DMS 273 (cell line): ENCODE measurements around the gene TMEM92.
"Not testable (repeated sequence)": the region's sequence is repeated elsewhere in the genome, so short reads cannot be mapped to it uniquely, and the experiment has no call there.

Experiments
- DNase-seq: peaks from one replicate; lab custom pipeline; 2025; ENCODE audit not compliant: unreplicated experiment; lab: John Stamatoyannopoulos, UW

Gene TMEM92

GRCh38 chr17:50273654-50274040 is 619 bp upstream of the TMEM92 start:
- no peak for DNase-seq

- no peak for DNase-seq
Observed at GRCh38 chr17:50274897-50275221, 593 bp downstream of the TMEM92 start.

GRCh38 chr17:50275279-50275678 is 1.0 kb downstream of the TMEM92 start:
- no peak for DNase-seq

- DNase-seq: no peak
Observed at GRCh38 chr17:50276588-50277356, 2.5 kb downstream of the TMEM92 start.

GRCh38 chr17:50277357-50277754 is 3.1 kb downstream of the TMEM92 start:
- no peak for DNase-seq

GRCh38 chr17:50278526-50279180 is 4.4 kb downstream of the TMEM92 start:
- DNase-seq: no peak

- no peak for DNase-seq
Observed at GRCh38 chr17:50279181-50279526, 4.9 kb downstream of the TMEM92 start.

- DNase-seq: no peak
Observed at GRCh38 chr17:50279639-50280038, 5.4 kb downstream of the TMEM92 start.

GRCh38 chr17:50280068-50280467 is 5.8 kb downstream of the TMEM92 start:
- DNase-seq: no peak

GRCh38 chr17:50280801-50281441 is 6.7 kb downstream of the TMEM92 start:
- no peak for DNase-seq

GRCh38 chr17:50281739-50282401 is 7.6 kb downstream of the TMEM92 start:
- DNase-seq: no peak

GRCh38 chr17:50283246-50283645 is 9.0 kb downstream of the TMEM92 start:
- DNase-seq: no peak

- DNase-seq: no peak
Observed at GRCh38 chr17:50283714-50284113, 9.4 kb downstream of the TMEM92 start.

GRCh38 chr17:50285941-50286340 is 11.7 kb downstream of the TMEM92 start:
- no peak for DNase-seq

- not testable (repeated sequence) for DNase-seq
Observed at GRCh38 chr17:50287302-50287701, 13.0 kb downstream of the TMEM92 start.

GRCh38 chr17:50288306-50288705 is 14.0 kb downstream of the TMEM92 start:
- DNase-seq: peak; percentile 94

- no peak for DNase-seq
Observed at GRCh38 chr17:50289278-50289677, 15.0 kb downstream of the TMEM92 start.

GRCh38 chr17:50289991-50290702 is 15.9 kb downstream of the TMEM92 start:
- DNase-seq: peak; percentile 64

GRCh38 chr17:50290933-50291332 is 16.7 kb downstream of the TMEM92 start:
- DNase-seq: no peak

- DNase-seq: no peak
Observed at GRCh38 chr17:50292465-50292864, 18.2 kb downstream of the TMEM92 start.

- no peak for DNase-seq
Observed at GRCh38 chr17:50295021-50295420, 20.8 kb downstream of the TMEM92 start.
